Measurements from ENCODE around the gene PKLR.

- TF ChIP-seq POLR2A (IDR thresholded peaks at IDR 0.05) (no peak), CTCF (IDR thresholded peaks at IDR 0.05) (no peak), EP300 (IDR thresholded peaks at IDR 0.05) (no peak)
Observed at GRCh38 chr1:155285063-155285462, 16.2 kb downstream of the PKLR start.
